Measurements from ENCODE around the gene PROB1. TPM values are rescaled to one million over a fixed set of nuclear protein-coding genes. Genes with fewer than 3 reads are reported as not detected.

Gene PROB1
- total and polyA plus RNA-seq, 2 of the 8 experiments (the other 6 are each of a cell fraction or from before 2014, with no cell fraction given), result 0.89 to 3.1 TPM

GRCh38 chr5:139381837-139382761, 12.8 kb downstream of the PROB1 start:
- Histone ChIP-seq H3K4me3 (ENCODE audit: extremely low read depth in 1 of 4, insufficient read depth in 2 of 4, low read depth in 3 of 4, low read length in 4 of 4) (no peak overlapping the region), H3K9me3 (ENCODE audit: insufficient read depth in 2 of 2, low read depth in 1 of 2, low read length in 1 of 2) (no peaks in the 10 kb centered on the region), H3K23me2 (ENCODE audit: low read depth, low read length) (no peaks in the 10 kb centered on the region), H4K5ac (ENCODE audit: insufficient read length, low read depth, low read length) (no peak overlapping the region), H2AFZ (ENCODE audit: low read length) (no peak overlapping the region), H3K36me3 (ENCODE audit: control insufficient read depth in 2 of 4, insufficient read depth in 4 of 4, low read length in 3 of 4) (no peaks in the 10 kb centered on the region), H4K91ac (replicated peaks; ENCODE audit: insufficient read length, low read length) (no peak overlapping the region), H2AK5ac (ENCODE audit: low read depth, low read length) (peak overlapping the region; percentile 30; the same call in 1 of the 2 replicates), H4K8ac (ENCODE audit: extremely low read depth, insufficient read depth, low read length) (0 out of 2 replicates have a peak overlapping the region, but pooled peaks have one; percentile 62), H3K14ac (ENCODE audit: insufficient read length) (no peak overlapping the region), H3K27ac (ENCODE audit: low read depth, low read length) (no peak overlapping the region), H3K4me1 (replicated peaks in 1 of 4; ENCODE audit: control insufficient read depth in 3 of 4, insufficient read depth in 4 of 4, low read length in 3 of 4) (peaks cover 0 to 11% (median 0%) of the 10 kb centered on the region in 4 experiments; a peak in 2 of 7 replicates), H3K56ac (replicated peaks; ENCODE audit: insufficient read length, low read depth, low read length) (no peak overlapping the region), H3K18ac (ENCODE audit: extremely low read depth, low read length) (no peak overlapping the region), H3K23ac (ENCODE audit: insufficient read length) (no peak overlapping the region), H2BK20ac (ENCODE audit: low read length) (no peak overlapping the region), H3K9ac (replicated peaks in 1 of 4; ENCODE audit: extremely low read depth in 1 of 4, low read depth in 3 of 4, low read length in 3 of 4) (no peak overlapping the region), H3K79me1 (ENCODE audit: low read depth, low read length) (no peaks in the 10 kb centered on the region; the same call in 1 of the 2 replicates), H2BK15ac (ENCODE audit: low read length) (no peak overlapping the region; the same call in 1 of the 2 replicates), H2BK5ac (ENCODE audit: low read depth, low read length) (no peak overlapping the region; the same call in 1 of the 2 replicates), H4K20me1 (replicated peaks in 1 of 2; ENCODE audit: control insufficient read depth in 1 of 2, insufficient read depth in 2 of 2, low read length in 2 of 2) (peaks cover 0 to 5% of the 10 kb centered on the region in 2 experiments), H3K27me3 (replicated peaks in 1 of 4; ENCODE audit: control insufficient read depth in 3 of 4, extremely low read depth in 1 of 4, insufficient read depth in 3 of 4, low read length in 3 of 4) (no peaks in the 10 kb centered on the region), H2BK120ac (replicated peaks; ENCODE audit: low read depth, low read length) (no peak overlapping the region), H3K79me2 (ENCODE audit: control insufficient read depth in 1 of 2, insufficient read depth in 2 of 2, low read length in 2 of 2) (no peaks in the 10 kb centered on the region), H3K4ac (replicated peaks; ENCODE audit: insufficient read length, low read depth, low read length) (no peak overlapping the region), H2BK12ac (ENCODE audit: low read depth, low read length) (no peak overlapping the region), H3K4me2 (ENCODE audit: insufficient read depth in 1 of 2, low read depth in 2 of 2, low read length in 2 of 2) (no peak overlapping the region)
- FAIRE-seq, result no peak
- CTCF ChIA-PET (ENCODE audit: partially characterized antibody), result interaction anchor here (1.3 to 1.9 kb wide), 2 partner anchors 9 to 132 kb away, joined by 3 to 8 read pairs; no protein-coding TSS in a partner anchor
- POLR2A ChIA-PET (ENCODE audit: partially characterized antibody), result interaction anchor here (0.8 to 3.1 kb wide), 7 partner anchors 10 to 88 kb away, joined by 3 to 12 read pairs (median 4); partner anchors contain the start of genes MATR3 and PROB1
- DNase-seq (ENCODE audit: low read depth in 1 of 2, low spot score in 2 of 2), result no peak
- WGBS, 2 experiments (ENCODE audit: extremely low coverage in 1 of 2, insufficient coverage in 1 of 2, insufficient read length in 1 of 2, insufficient replicate concordance in 2 of 2, low coverage in 1 of 2, low lambda C conversion rate in 2 of 2, missing lambda C conversion rate in 1 of 2), result 95% methylated on average over 28 of the region's 28 CpGs; no CpG with 5 or more reads in 1 of the 2 experiments
- TF ChIP-seq TEAD4 (IDR thresholded peaks at IDR 0.05; ENCODE audit: low read depth, low read length) (no peak), HDAC6 (IDR thresholded peaks at IDR 0.05; ENCODE audit: low read depth, low read length) (no peak), BRCA1 (IDR thresholded peaks at IDR 0.05; ENCODE audit: low read depth, low read length) (no peak), TBP (IDR thresholded peaks at IDR 0.05; ENCODE audit: low read depth, low read length) (no peak), EZH2 (IDR thresholded peaks at IDR 0.05; ENCODE audit: low read depth, low read length, severe bottlenecking) (no peak), BCL11A (IDR thresholded peaks at IDR 0.05; ENCODE audit: low read depth in 2 of 2, low read length in 2 of 2) (no peak), RAD21 (IDR thresholded peaks at IDR 0.05 in 1 of 2, conservative IDR thresholded peaks at IDR 0.05 in 1 of 2; ENCODE audit: low read depth in 2 of 2, low read length in 2 of 2) (no peak), BACH1 (IDR thresholded peaks at IDR 0.05; ENCODE audit: low read length) (no peak), KDM4A (IDR thresholded peaks at IDR 0.05; ENCODE audit: low read depth, low read length, severe bottlenecking) (no peak)
- TF ChIP-seq, protein P1, sequence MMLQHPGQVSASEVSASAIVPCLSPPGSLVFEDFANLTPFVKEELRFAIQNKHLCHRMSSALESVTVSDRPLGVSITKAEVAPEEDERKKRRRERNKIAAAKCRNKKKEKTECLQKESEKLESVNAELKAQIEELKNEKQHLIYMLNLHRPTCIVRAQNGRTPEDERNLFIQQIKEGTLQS (IDR thresholded peaks at IDR 0.05; ENCODE audit: insufficient read depth, low read depth, low read length), result no peak
